GM12878 (cell line): ENCODE results near the gene BUD23. TPM values are rescaled to one million over a fixed set of nuclear protein-coding genes. Genes with fewer than 3 reads are reported as not detected.

Source experiments
- microRNA counts: library from miRNA; unstranded; fragments of <30 nt; microRNA quantifications from one replicate; lab custom pipeline; 2016
- microRNA-seq: library from miRNA; unstranded; fragments of <30 nt; microRNA quantifications from one replicate; pipeline ENCODE4, GENCODE V29; 2018
- polyA plus RNA-seq, 11 experiments: library from polyadenylated mRNA; depleted of rRNA in 4 of 11; unstranded in 6 of 11; stranded (reverse) in 5 of 11; fragments of >200 nt; fragmentation: Nextera tagmentation in 4 of 11; fragmentation: Illumina TruSeq in 1 of 11; extraction: Ambion mirVana in 4 of 11; extraction: Trizol in 1 of 11; gene quantifications; 1 replicate in 1 of 11; 2 replicates in 10 of 11; pipeline versions ENCODE4 v1.2.1 to v1.2.3, GENCODE V29; 2011 to 2016; ENCODE audit warnings: inconsistent platforms in 2 of 11, missing spikeins in 2 of 11, low read depth in 1 of 11
- small RNA-seq: library from RNA; depleted of rRNA; stranded (forward); fragments of <200 nt; gene quantifications from one replicate; pipeline ENCODE3, GENCODE V24; 2014
- total RNA-seq, 4 experiments: library from RNA; depleted of rRNA in 3 of 4; stranded (reverse); fragments of >200 nt in 3 of 4; fragmentation: Illumina TruSeq in 1 of 4; extraction: Trizol in 1 of 4; gene quantifications; 2 replicates each; pipeline versions ENCODE4 v1.2.1 to v1.2.3, GENCODE V29; 2013 to 2021

The BUD23 gene
- total and polyA plus RNA-seq, 10 of the 15 experiments (the other 5 are each of a cell fraction or from before 2014, with no cell fraction given) = 36.4 to 138 (median 99.5) TPM

MicroRNA genes within 50 kb of the gene (microRNA counts, 767-probe panel; counts per million panel counts)
- 2,194 counts per million, percentile 79 among the panel's probes with 10 or more counts for microRNA hsa-miR-4284 (lab: Ali Mortazavi, UCI)

Small RNAs within 50 kb of the gene (microRNA-seq; reads per million reads assigned to microRNA genes)
- gene MIR4284 = not detected

Small RNAs within 50 kb of the gene (small RNA-seq; reads per million reads assigned to genes)
- gene MIR4284 (0.20 reads per million), gene RN7SL265P (not detected)

Other genes starting within 250 kb of the BUD23 start
Only the 7 nearest of the 13 such genes appear.
- 33.3 and 35.3 TPM in 2 replicates for gene TBL2, start 105.0 kb upstream of the BUD23 start, total RNA-seq (2014; rRNA removed)
- 16.6 and 19.0 TPM in 2 replicates for gene TBL2, start 105.0 kb upstream of the BUD23 start, total RNA-seq (2014; rRNA removed; fragmentation: Illumina TruSeq; extraction: Trizol)
- gene TBL2, start 105.0 kb upstream of the BUD23 start, total RNA-seq (2021) = 28.7 and 31.7 TPM in 2 replicates
- 11.0 and 21.7 TPM in 2 replicates for gene TBL2, start 105.0 kb upstream of the BUD23 start, polyA plus RNA-seq (2011; rRNA removed)
- gene TBL2, start 105.0 kb upstream of the BUD23 start, polyA plus RNA-seq (2014; fragmentation: Illumina TruSeq; extraction: Trizol) = 11.6 and 15.3 TPM in 2 replicates
- gene TBL2, start 105.0 kb upstream of the BUD23 start, polyA plus RNA-seq (2014; fragmentation: Nextera tagmentation; extraction: Ambion mirVana) = 1 to 10 TPM; 1.1 to 2.8 TPM
- 28.9 and 35.1 TPM in 2 replicates for gene TBL2, start 105.0 kb upstream of the BUD23 start, polyA plus RNA-seq (2014; rRNA removed)
- 10 to 100 TPM; 40.3 to 49.7 TPM for gene TBL2, start 105.0 kb upstream of the BUD23 start, polyA plus RNA-seq (2016; fragmentation: Nextera tagmentation; extraction: Ambion mirVana)
- not detected in 2 replicates for gene MLXIPL, start 59.1 kb upstream of the BUD23 start, total RNA-seq (2014; rRNA removed)
- not detected in 2 replicates for gene MLXIPL, start 59.1 kb upstream of the BUD23 start, total RNA-seq (2014; rRNA removed; fragmentation: Illumina TruSeq; extraction: Trizol)
- gene MLXIPL, start 59.1 kb upstream of the BUD23 start, total RNA-seq (2021) = 0.21 and 0.69 TPM in 2 replicates
- not detected in 2 replicates for gene MLXIPL, start 59.1 kb upstream of the BUD23 start, polyA plus RNA-seq (2011; rRNA removed)
- gene MLXIPL, start 59.1 kb upstream of the BUD23 start, polyA plus RNA-seq (2014; fragmentation: Illumina TruSeq; extraction: Trizol) = not detected in 2 replicates
- not detected for gene MLXIPL, start 59.1 kb upstream of the BUD23 start, polyA plus RNA-seq (2014; fragmentation: Nextera tagmentation; extraction: Ambion mirVana)
- gene MLXIPL, start 59.1 kb upstream of the BUD23 start, polyA plus RNA-seq (2014; rRNA removed) = not detected in 2 replicates
- not detected for gene MLXIPL, start 59.1 kb upstream of the BUD23 start, polyA plus RNA-seq (2016; fragmentation: Nextera tagmentation; extraction: Ambion mirVana)
- gene VPS37D, start 15.8 kb upstream of the BUD23 start, total RNA-seq (2014; rRNA removed) = 0.11 and 0.27 TPM in 2 replicates
- not detected in 2 replicates for gene VPS37D, start 15.8 kb upstream of the BUD23 start, total RNA-seq (2014; rRNA removed; fragmentation: Illumina TruSeq; extraction: Trizol)
- 0.21 and 0.27 TPM in 2 replicates for gene VPS37D, start 15.8 kb upstream of the BUD23 start, total RNA-seq (2021)
- gene VPS37D, start 15.8 kb upstream of the BUD23 start, polyA plus RNA-seq (2011; rRNA removed) = 0.14 and 0.45 TPM in 2 replicates
- gene VPS37D, start 15.8 kb upstream of the BUD23 start, polyA plus RNA-seq (2014; fragmentation: Illumina TruSeq; extraction: Trizol) = not detected in 2 replicates
- not detected for gene VPS37D, start 15.8 kb upstream of the BUD23 start, polyA plus RNA-seq (2014; fragmentation: Nextera tagmentation; extraction: Ambion mirVana)
- 0.10 TPM in 1 of 2 replicates, not detected in the other for gene VPS37D, start 15.8 kb upstream of the BUD23 start, polyA plus RNA-seq (2014; rRNA removed)
- not detected for gene VPS37D, start 15.8 kb upstream of the BUD23 start, polyA plus RNA-seq (2016; fragmentation: Nextera tagmentation; extraction: Ambion mirVana)
- 9.2 and 11.2 TPM in 2 replicates for gene DNAJC30, start 144 bp upstream of the BUD23 start, total RNA-seq (2014; rRNA removed)
- 4.1 TPM in 2 replicates for gene DNAJC30, start 144 bp upstream of the BUD23 start, total RNA-seq (2014; rRNA removed; fragmentation: Illumina TruSeq; extraction: Trizol)
- gene DNAJC30, start 144 bp upstream of the BUD23 start, total RNA-seq (2021) = 13.4 and 13.5 TPM in 2 replicates
- gene DNAJC30, start 144 bp upstream of the BUD23 start, polyA plus RNA-seq (2011; rRNA removed) = 4.1 and 4.5 TPM in 2 replicates
- 3.2 and 5.5 TPM in 2 replicates for gene DNAJC30, start 144 bp upstream of the BUD23 start, polyA plus RNA-seq (2014; fragmentation: Illumina TruSeq; extraction: Trizol)
- 1 to 10 TPM; 2.1 to 3.5 TPM for gene DNAJC30, start 144 bp upstream of the BUD23 start, polyA plus RNA-seq (2014; fragmentation: Nextera tagmentation; extraction: Ambion mirVana)
- 19.0 and 19.2 TPM in 2 replicates for gene DNAJC30, start 144 bp upstream of the BUD23 start, polyA plus RNA-seq (2014; rRNA removed)
- gene DNAJC30, start 144 bp upstream of the BUD23 start, polyA plus RNA-seq (2016; fragmentation: Nextera tagmentation; extraction: Ambion mirVana) = 10 to 100 TPM; 10.3 to 12.4 TPM
- 1.9 and 2.6 TPM in 2 replicates for gene STX1A, start 36.1 kb downstream of the BUD23 start, total RNA-seq (2014; rRNA removed)
- 1.6 and 2.6 TPM in 2 replicates for gene STX1A, start 36.1 kb downstream of the BUD23 start, total RNA-seq (2014; rRNA removed; fragmentation: Illumina TruSeq; extraction: Trizol)
- 3.1 and 3.9 TPM in 2 replicates for gene STX1A, start 36.1 kb downstream of the BUD23 start, total RNA-seq (2021)
- 1.4 and 2.4 TPM in 2 replicates for gene STX1A, start 36.1 kb downstream of the BUD23 start, polyA plus RNA-seq (2011; rRNA removed)
- 1.9 and 3.1 TPM in 2 replicates for gene STX1A, start 36.1 kb downstream of the BUD23 start, polyA plus RNA-seq (2014; fragmentation: Illumina TruSeq; extraction: Trizol)
- under 1 TPM; 0.15 to 0.21 TPM for gene STX1A, start 36.1 kb downstream of the BUD23 start, polyA plus RNA-seq (2014; fragmentation: Nextera tagmentation; extraction: Ambion mirVana)
- 5.2 and 5.3 TPM in 2 replicates for gene STX1A, start 36.1 kb downstream of the BUD23 start, polyA plus RNA-seq (2014; rRNA removed)
- 1 to 10 TPM; 1.7 to 1.8 TPM for gene STX1A, start 36.1 kb downstream of the BUD23 start, polyA plus RNA-seq (2016; fragmentation: Nextera tagmentation; extraction: Ambion mirVana)
- gene ABHD11, start 55.2 kb downstream of the BUD23 start, total RNA-seq (2014; rRNA removed) = 16.9 and 22.1 TPM in 2 replicates
- gene ABHD11, start 55.2 kb downstream of the BUD23 start, total RNA-seq (2014; rRNA removed; fragmentation: Illumina TruSeq; extraction: Trizol) = 6.3 and 8.6 TPM in 2 replicates
- gene ABHD11, start 55.2 kb downstream of the BUD23 start, total RNA-seq (2021) = 11.6 and 14.6 TPM in 2 replicates
- 2.8 and 6.0 TPM in 2 replicates for gene ABHD11, start 55.2 kb downstream of the BUD23 start, polyA plus RNA-seq (2011; rRNA removed)
- gene ABHD11, start 55.2 kb downstream of the BUD23 start, polyA plus RNA-seq (2014; fragmentation: Illumina TruSeq; extraction: Trizol) = 5.6 and 8.3 TPM in 2 replicates
- gene ABHD11, start 55.2 kb downstream of the BUD23 start, polyA plus RNA-seq (2014; fragmentation: Nextera tagmentation; extraction: Ambion mirVana) = 1 to 10 TPM; 2.8 to 5.6 TPM
- gene ABHD11, start 55.2 kb downstream of the BUD23 start, polyA plus RNA-seq (2014; rRNA removed) = 17.7 and 23.4 TPM in 2 replicates
- 10 to 100 TPM; 22.7 to 24.8 TPM for gene ABHD11, start 55.2 kb downstream of the BUD23 start, polyA plus RNA-seq (2016; fragmentation: Nextera tagmentation; extraction: Ambion mirVana)
- gene CLDN3, start 86.7 kb downstream of the BUD23 start, total RNA-seq (2014; rRNA removed) = not detected in 2 replicates
- not detected in 2 replicates for gene CLDN3, start 86.7 kb downstream of the BUD23 start, total RNA-seq (2014; rRNA removed; fragmentation: Illumina TruSeq; extraction: Trizol)
- gene CLDN3, start 86.7 kb downstream of the BUD23 start, total RNA-seq (2021) = not detected in 2 replicates
- gene CLDN3, start 86.7 kb downstream of the BUD23 start, polyA plus RNA-seq (2011; rRNA removed) = 0.05 TPM in 1 of 2 replicates, not detected in the other
- gene CLDN3, start 86.7 kb downstream of the BUD23 start, polyA plus RNA-seq (2014; fragmentation: Illumina TruSeq; extraction: Trizol) = not detected in 2 replicates
- not detected for gene CLDN3, start 86.7 kb downstream of the BUD23 start, polyA plus RNA-seq (2014; fragmentation: Nextera tagmentation; extraction: Ambion mirVana)
- not detected in 2 replicates for gene CLDN3, start 86.7 kb downstream of the BUD23 start, polyA plus RNA-seq (2014; rRNA removed)
- gene CLDN3, start 86.7 kb downstream of the BUD23 start, polyA plus RNA-seq (2016; fragmentation: Nextera tagmentation; extraction: Ambion mirVana) = not detected